ENCODE data around the gene PDCL2.
"Not testable (repeated sequence)": the region's sequence is repeated elsewhere in the genome, so short reads cannot be mapped to it uniquely, and the experiment has no call there.

- TF ChIP-seq, protein P1, sequence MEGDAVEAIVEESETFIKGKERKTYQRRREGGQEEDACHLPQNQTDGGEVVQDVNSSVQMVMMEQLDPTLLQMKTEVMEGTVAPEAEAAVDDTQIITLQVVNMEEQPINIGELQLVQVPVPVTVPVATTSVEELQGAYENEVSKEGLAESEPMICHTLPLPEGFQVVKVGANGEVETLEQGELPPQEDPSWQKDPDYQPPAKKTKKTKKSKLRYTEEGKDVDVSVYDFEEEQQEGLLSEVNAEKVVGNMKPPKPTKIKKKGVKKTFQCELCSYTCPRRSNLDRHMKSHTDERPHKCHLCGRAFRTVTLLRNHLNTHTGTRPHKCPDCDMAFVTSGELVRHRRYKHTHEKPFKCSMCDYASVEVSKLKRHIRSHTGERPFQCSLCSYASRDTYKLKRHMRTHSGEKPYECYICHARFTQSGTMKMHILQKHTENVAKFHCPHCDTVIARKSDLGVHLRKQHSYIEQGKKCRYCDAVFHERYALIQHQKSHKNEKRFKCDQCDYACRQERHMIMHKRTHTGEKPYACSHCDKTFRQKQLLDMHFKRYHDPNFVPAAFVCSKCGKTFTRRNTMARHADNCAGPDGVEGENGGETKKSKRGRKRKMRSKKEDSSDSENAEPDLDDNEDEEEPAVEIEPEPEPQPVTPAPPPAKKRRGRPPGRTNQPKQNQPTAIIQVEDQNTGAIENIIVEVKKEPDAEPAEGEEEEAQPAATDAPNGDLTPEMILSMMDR (IDR thresholded peaks at IDR 0.05) = not testable (repeated sequence)
- TF ChIP-seq POLR2A (IDR thresholded peaks at IDR 0.05) = not testable (repeated sequence)
Observed at GRCh38 chr4:55582773-55583172, 9.3 kb downstream of the PDCL2 start.
